ENCODE measurements around the gene HBM.
"Not testable (repeated sequence)": the region's sequence is repeated elsewhere in the genome, so short reads cannot be mapped to it uniquely, and the experiment has no call there.

Gene HBM

DNA sequence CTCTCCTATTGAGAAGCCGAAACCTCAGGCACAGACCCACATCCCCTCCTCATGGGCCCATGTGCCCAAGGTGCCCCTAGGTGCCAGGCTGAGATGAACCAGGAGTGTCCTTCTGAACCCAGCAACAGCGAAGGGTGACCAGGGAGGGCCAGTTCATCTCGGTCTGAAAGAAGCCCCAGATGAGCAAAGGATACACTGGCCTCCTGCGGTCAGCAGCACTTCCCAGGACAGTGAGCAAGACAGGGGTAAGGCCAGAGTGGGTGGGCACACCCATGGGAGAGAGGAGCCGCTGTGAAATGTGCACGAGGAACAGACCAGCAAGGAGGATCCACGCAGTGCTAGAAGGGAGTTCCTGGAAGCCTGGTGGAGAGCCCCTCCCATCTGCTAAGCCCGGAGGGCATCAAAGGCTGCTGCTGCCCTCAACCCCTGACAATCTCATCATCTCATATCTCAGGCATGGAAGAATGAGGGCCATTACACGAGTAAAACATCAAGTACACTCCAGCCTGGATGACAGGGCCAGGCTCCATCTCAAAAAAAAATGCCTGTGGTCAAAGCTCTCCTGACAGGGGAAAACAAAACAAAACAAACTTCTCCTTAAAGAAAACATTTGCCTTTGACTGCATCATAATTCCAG is 16.6 kb upstream of the HBM start:
- DNase-seq: no peak

- no peak for DNase-seq
Measured at GRCh38 chr16:152141-153128, 13.3 kb upstream of the HBM start, which contains the start of gene HBZ. Gene HBZ, plus strand, starts transcription at chr16:152644. Its CDS starts 266 bp downstream, at chr16:152910.

- DNase-seq: not testable (repeated sequence)
Measured at GRCh38 chr16:153129-153521, 12.7 kb upstream of the HBM start.

- not testable (repeated sequence) for DNase-seq
Measured at GRCh38 chr16:153550-154216, 12.1 kb upstream of the HBM start.

DNA sequence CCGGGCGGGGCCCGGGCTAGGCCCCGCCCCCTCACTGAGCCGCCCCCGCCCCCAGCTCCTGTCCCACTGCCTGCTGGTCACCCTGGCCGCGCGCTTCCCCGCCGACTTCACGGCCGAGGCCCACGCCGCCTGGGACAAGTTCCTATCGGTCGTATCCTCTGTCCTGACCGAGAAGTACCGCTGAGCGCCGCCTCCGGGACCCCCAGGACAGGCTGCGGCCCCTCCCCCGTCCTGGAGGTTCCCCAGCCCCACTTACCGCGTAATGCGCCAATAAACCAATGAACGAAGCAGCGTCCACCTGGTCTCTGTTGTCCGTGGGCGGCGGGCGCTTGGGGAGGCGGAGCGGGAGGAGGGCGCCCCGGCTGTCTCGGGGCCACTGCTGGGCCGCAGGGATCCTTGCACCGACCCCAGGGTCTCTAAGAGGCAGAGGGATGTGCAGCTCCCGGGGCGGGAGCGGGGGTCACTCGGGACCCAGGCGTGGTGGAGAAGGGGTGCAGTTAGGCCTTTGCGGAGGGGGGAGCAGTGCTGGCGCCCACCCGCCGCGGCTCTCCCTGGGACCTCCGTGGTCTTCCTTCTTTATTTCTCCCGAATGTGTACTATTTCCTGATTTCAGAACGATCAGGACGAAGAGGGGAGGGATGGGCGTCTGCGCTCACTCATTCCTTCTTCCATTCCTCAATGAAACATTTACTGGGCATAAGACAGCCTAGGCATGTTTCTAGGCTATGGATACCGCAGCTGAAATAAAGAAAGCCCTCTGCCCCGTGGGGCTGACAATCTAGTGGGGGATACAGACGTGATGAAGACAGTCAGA is 11.4 kb upstream of the HBM start:
- no peak for DNase-seq

DNA sequence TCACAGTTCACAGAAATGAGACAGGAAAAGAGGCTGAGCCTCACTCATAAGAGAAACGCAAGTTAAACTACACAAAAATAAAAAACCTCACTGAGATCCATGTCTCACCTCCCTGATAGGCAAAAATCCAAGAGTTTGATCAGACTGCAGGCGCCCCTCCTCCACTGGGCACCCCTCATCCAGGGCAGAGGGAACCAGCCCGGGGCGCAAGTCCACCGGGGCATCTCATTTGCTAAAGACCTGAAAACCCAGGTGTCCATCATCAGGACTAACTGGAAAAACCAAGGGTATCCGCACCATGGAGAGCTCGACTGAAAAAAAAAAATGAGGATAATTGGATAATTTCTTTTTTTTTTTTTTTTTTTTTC is 10.8 kb upstream of the HBM start:
- no peak for DNase-seq

DNA sequence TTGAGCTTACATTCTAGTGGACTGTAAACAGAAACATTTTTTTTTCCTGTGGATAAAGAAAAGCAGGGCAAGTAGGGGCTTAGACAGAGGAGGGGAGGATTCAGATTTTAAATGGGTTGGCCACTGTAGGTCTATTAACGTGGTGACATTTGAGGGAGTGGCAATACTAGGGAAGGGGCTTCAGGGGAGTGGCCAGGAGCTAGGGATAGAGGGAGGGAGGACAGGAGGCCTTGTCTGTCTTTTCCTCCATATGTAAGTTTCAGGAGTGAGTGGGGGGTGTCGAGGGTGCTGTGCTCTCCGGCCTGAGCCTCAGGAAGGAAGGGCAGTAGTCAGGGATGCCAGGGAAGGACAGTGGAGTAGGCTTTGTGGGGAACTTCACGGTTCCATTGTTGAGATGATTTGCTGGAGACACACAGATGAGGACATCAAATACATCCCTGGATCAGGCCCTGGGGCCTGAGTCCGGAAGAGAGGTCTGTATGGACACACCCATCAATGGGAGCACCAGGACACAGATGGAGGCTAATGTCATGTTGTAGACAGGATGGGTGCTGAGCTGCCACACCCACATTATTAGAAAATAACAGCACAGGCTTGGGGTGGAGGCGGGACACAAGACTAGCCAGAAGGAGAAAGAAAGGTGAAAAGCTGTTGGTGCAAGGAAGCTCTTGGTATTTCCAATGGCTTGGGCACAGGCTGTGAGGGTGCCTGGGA is 6.5 kb upstream of the HBM start:
- DNase-seq: no peak

DNA sequence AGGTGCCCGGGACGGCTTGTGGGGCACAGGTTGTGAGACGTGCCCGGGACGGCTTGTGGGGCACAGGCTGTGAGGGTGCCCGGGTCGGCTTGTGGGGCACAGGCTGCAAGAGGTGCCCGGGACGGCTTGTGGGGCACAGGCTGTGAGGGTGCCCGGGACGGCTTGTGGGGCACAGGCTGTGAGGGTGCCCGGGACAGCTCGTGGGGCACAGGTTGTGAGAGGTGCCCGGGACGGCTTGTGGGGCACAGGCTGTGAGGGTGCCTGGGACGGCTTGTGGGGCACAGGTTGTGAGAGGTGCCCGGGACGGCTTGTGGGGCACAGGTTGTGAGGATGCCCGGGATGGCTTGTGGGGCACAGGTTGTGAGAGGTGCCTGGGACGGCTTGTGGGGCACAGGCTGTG is 5.5 kb upstream of the HBM start:
- DNase-seq: not testable (repeated sequence)

GRCh38 chr16:160691-161190 is 5.0 kb upstream of the HBM start:
- DNase-seq: no peak

DNA sequence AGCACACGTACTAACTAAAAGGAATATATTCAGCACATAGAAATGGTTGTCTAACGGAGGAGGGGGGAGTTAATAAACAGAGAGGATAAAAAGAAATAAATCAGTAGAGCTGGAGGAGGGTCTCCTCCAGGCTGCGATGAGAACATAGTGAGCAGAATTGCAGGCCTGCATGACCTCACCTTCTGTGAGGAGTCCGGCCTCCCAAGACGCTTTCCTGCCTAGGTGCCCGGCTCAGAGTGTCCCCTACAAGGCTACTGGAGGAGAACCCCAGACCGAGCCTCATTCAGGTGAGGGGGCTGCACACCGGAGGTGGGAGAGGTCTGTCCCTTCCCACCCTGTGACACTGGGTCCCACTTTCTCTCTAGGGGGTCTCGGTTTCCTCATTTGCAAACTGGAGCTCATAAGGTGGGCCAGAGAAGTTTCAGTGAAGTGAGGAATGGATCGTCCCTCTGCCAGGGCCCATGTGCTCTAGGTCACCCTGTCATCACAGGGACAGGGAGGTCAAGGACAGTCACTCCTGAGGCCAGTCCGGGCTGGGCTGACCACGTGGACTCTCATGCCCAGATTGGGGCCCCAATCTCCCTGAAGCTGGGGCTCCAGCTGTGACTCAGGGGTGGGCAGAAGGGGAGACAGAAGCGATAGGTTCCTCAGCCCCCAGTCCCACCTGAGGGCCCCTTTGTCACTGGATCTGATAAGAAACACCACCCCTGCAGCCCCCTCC is 3.3 kb upstream of the HBM start:
- no peak for DNase-seq

DNA sequence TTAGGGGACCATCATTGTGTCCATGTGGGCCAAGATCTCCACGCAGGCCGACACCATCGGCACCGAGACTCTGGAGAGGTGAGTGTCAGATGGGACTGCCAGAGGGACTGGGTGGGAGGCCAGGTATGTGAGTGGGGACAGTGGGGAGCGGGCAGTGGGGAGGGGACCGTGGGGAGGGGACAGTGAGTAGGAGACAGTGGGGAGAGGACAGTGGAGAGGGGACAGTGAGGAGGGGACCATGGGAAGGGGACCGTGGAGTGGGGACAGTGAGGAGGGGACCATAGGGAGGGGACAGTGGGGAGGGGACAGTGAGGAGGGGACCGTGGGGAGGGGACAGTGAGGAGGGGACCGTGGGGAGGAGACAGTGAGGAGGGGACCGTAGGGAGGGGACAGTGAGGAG is 2.6 kb upstream of the HBM start:
- DNase-seq: not testable (repeated sequence)

- DNase-seq: not testable (repeated sequence)
Measured at GRCh38 chr16:163696-164095, 2.1 kb upstream of the HBM start.

- DNase-seq: not testable (repeated sequence)
Measured at GRCh38 chr16:164134-164823, 1.5 kb upstream of the HBM start.

DNA sequence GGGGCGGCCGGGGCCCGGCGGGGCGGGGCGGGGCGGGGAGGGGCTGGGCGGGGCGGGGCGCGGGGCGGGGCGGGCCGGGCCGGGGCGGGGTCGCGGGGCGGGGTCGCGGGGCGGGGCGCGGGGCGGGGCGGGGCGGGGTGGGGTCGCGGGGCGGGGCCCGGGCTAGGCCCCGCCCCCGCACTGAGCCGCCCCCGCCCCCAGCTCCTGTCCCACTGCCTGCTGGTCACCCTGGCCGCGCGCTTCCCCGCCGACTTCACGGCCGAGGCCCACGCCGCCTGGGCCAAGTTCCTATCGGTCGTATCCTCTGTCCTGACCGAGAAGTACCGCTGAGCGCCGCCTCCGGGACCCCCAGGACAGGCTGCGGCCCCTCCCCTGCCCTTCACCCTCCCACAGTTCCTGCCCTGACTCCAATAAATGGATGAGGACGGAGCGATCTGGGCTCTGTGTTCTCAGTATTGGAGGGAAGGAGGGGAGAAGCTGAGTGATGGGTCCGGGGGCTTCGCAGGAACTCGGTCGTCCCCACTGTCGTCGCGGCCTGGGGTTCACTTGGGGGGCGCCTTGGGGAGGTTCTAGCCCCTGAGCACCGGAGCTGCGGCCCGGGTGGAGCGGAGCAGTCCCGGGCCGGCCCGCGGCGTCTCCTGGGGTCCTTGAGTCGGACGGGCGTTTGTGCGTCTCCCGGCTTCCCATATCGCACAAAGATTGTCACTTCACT is 795 bp upstream of the HBM start:
- no peak for DNase-seq

DNA sequence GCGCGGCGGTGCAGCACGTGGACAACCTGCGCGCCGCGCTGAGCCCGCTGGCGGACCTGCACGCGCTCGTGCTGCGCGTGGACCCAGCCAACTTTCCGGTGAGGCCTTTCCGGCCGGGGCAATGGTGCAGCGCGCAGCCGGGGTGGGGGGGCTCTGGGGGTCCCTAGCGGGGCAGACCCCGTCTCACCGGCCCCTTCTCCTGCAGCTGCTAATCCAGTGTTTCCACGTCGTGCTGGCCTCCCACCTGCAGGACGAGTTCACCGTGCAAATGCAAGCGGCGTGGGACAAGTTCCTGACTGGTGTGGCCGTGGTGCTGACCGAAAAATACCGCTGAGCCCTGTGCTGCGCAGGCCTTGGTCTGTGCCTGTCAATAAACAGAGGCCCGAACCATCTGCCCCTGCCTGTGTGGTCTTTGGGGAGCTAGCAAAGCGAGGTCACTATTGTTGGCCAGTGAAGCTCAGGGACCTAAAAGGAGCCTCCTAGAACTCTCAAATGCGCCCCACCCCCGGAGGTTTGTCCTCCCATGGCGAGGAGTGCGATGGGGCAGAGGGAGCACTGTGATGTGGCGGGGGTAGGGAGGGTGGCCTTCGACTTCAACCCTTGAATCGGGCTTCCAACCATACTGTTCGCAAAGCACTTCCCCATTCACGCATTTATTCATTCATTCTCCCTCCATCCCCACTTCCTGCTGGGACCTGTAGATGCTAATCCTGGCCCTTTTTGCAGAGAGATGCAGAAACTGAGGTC is 770 bp downstream of the HBM start:
- no peak for DNase-seq

DNA sequence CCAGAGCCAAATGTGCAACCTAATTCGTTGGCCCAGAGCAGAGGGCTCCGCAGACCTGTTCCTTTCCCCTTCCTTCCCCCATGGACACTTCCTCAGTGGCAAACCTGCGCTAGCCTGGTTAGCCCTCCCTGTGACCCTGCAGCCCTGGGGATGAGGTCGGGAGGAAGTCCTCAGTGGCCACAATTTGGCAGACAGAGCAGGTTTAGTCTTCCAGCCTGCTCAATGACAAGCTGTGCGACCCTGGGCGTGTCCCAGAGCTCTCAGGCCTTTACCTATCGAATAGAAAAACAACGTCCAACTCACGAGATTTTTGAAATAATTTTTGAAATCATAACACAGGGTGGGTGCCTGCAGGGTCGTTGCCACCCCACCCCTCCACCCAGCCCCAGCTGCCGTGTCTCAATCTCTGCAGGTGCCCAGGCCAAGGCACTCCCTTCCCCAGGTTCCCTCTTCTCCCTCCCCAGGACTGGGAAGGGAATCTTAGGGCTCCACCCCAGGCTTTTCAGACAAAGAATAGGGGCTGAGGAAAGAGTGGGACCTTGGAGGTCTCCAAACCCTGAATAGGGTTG is 1.4 kb downstream of the HBM start:
- no peak for DNase-seq

DNA sequence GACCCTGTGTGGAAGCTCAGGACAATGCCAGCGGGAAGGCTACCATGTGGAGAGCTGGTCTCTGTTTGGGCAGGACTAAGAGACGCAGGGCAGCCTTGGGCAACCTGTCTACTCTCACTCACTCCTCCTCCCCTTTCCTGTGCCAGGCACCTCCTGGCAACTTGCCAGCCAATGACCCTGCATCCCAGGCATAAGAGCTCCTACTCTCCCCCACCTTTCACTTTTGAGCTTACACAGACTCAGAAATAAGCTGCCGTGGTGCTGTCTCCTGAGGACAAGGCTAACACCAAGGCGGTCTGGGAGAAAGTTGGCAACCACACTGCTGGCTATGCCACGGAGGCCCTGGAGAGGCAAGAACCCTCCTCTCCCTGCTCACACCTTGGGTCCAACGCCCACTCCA is 2.6 kb downstream of the HBM start:
- DNase-seq: no peak

- DNase-seq: no peak
Measured at GRCh38 chr16:169014-169413, 3.2 kb downstream of the HBM start.

GRCh38 chr16:170088-170507 is 4.3 kb downstream of the HBM start:
- DNase-seq: not testable (repeated sequence)
